Heart right ventricle (tissue), 16 donors: ENCODE results near the gene GPAT3. TPM values are rescaled to one million over a fixed set of nuclear protein-coding genes. Genes with fewer than 3 reads are reported as not detected.
"Not testable (repeated sequence)": the region's sequence is repeated elsewhere in the genome, so short reads cannot be mapped to it uniquely, and the experiment has no call there.

ENCODE experiments used
- ATAC-seq, 8 donors: fragments of 200-7000 bp; cut with Tn5 transposase; one replicate each; pipeline ENCODE4 v1.9.1; 2020; ENCODE audit warnings: mild to moderate bottlenecking in 8 of 8, moderate library complexity in 8 of 8, moderate number of reproducible peaks in 1 of 8
- DNase-seq, 2 donors: peaks; one replicate each; pipeline ENCODE4 v3.0.0-alpha.2; 2020
- H3K27ac ChIP-seq, 10 donors: fragments of 200-600 bp; sonication (generic) in 2 of 10; one replicate each; pipeline versions ENCODE4 v1.5.0 to v1.8.0; 2020 to 2022; ENCODE audit warnings: mild to moderate bottlenecking in 3 of 10
- H3K27me3 ChIP-seq, 7 donors: fragments of 200-600 bp; one replicate each; pipeline ENCODE4 v1.8.0; 2021 to 2022; ENCODE audit warnings: mild to moderate bottlenecking in 2 of 7
- H3K36me3 ChIP-seq, 9 donors: fragments of 200-600 bp; sonication (generic) in 1 of 9; one replicate each; pipeline versions ENCODE4 v1.5.0 to v1.8.0; 2020 to 2022; ENCODE audit warnings: mild to moderate bottlenecking in 2 of 9
- H3K4me1 ChIP-seq, 9 donors: fragments of 200-600 bp; sonication (generic) in 1 of 9; one replicate each; pipeline versions ENCODE4 v1.5.0 to v1.8.0; 2020 to 2022; ENCODE audit warnings: mild to moderate bottlenecking in 4 of 9
- H3K4me3 ChIP-seq, 10 donors: fragments of 200-600 bp; sonication (generic) in 2 of 10; one replicate each; pipeline versions ENCODE4 v1.5.0 to v1.8.0; 2020 to 2022; ENCODE audit warnings: mild to moderate bottlenecking in 7 of 10, moderate library complexity in 2 of 10
- H3K9me3 ChIP-seq, 11 donors: fragments of 200-600 bp in 10 of 11; sonication (generic) in 2 of 11; one replicate each; pipeline versions ENCODE4 v1.5.0 to v1.8.0; 2013 to 2022; ENCODE audit warnings: mild to moderate bottlenecking in 2 of 11, control low read depth in 1 of 11, moderate library complexity in 1 of 11
- CTCF ChIP-seq, 9 donors: fragments of 200-600 bp; sonication (generic) in 2 of 9; IDR thresholded peaks; one replicate each; pipeline versions ENCODE4 v1.5.0 to v1.8.0; 2021 to 2022; ENCODE audit warnings: antibody characterized with exemption in 9 of 9, mild to moderate bottlenecking in 5 of 9, moderate library complexity in 1 of 9
- WGBS, 2 donors: extraction: QIAGEN DNeasy Blood & Tissue Kit; methylation state at CpG; one replicate each; pipeline ENCODE4 v1.1.7; 2013; ENCODE audit warnings: inconsistent platforms in 1 of 2; 5-methylcytosine and 5-hydroxymethylcytosine counted together
- intact Hi-C, 10 donors: fragments of 100-400 bp; cut with DNase I; formaldehyde crosslinking; loops; one replicate each; pipeline versions ENCODE4 v1.11.1 to v1.14.2; 2022
- polyA plus RNA-seq, 2 donors: library from polyadenylated mRNA; stranded (reverse); fragments of 200-250 nt; gene quantifications; one replicate each; pipeline ENCODE4 v1.2.3, GENCODE V29; 2013
- total RNA-seq, 10 donors: library from RNA; stranded (reverse); fragmentation: NEBNext Ultra II Directional in 3 of 10; extraction: Animal tissue kit (Norgen Biotek cat#: 25700) in 3 of 10; gene quantifications; one replicate each; pipeline versions ENCODE4 v1.2.1 to v1.2.4, GENCODE V29; 2021 to 2023
- donor health status: Arrhythmogenic right ventricular cardiomyopathy.
- donor health status: ischemic (EF 13 %, LVEDD 7.1; RV severe dilation, severe dysfunction).
- donor health status: healthy with polysubstance abuse.
- donor health status: DM: no; HTN: yes; CAD: no.
- donor health status: DM: no; HTN: no; CAD: no.
- donor health status: ischemic (EF 25% LVEDD 6.9; RV normal size, moderate dysfunction).
- donor health status: ischemic (EF 25% LVEDD 5.7; RV mildly dilated, moderate dysfunction).
- donor health status: healthy.
- donor health status: DM: yes; HTN: yes; CAD: no.
- donor health status: Ischemic cardiomyopathy.
- donor health status: ischemic (EF 35%, LVEDD 5.7; RV mildly dilated, moderate dysfunction).
- donor health status: nonischemic (EF 11% LVEDD 7.7; RV severe dilation, severe dysfunction).
- donor health status: DM: yes; HTN: yes; CAD: no.
- donor health status: PGD.
- donor health status: ischemic (EF 29% LVEDD 5.4; RV normal size, mild dysfunction).
- donor health status: nonischemic (EF 23%, LVEDD 6.1; RV moderate dilation, normal function).

GPAT3 gene
- total and polyA plus RNA-seq, 12 donors: 22.2 to 82.6 (median 48.8) TPM

DNA sequence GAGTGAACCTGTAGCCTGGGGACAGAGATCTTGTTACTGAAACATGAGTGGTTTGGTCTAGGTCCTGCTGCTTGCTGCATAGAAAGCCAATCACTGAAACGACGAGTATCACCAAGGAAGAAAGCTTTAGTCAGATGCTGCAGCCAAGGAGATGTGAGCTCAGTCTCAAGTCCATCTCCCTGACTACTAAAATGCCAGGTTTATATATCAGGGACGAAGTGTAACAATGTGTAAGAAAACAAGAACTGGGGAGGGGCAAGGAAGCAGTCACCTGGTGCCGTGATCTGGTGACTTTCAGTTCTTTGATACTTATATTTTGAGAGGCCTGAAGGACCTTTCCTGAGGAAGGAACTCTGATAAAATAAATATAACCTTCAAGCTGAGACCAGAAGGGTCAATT is 31.4 kb upstream of the GPAT3 start:
- Histone ChIP-seq H3K4me1 (no peaks in the 10 kb centered on the region), H3K4me3 (no peak overlapping the region), H3K27ac (no peak overlapping the region), H3K27me3 (no peaks in the 10 kb centered on the region), H3K36me3 (no peaks in the 10 kb centered on the region), H3K9me3 (no peaks in the 10 kb centered on the region)
- DNase-seq (no peak), ATAC-seq (no peak)
- intact Hi-C loops: no loop called here
- 64 to 76% methylated on average over 4 of the region's 4 CpGs for WGBS, 2 donors
- TF ChIP-seq CTCF (IDR thresholded peaks at IDR 0.05): no peak

GRCh38 chr4:83504996-83505395 is 30.9 kb upstream of the GPAT3 start:
- H3K27me3 ChIP-seq: no peaks in the 10 kb centered on the region
- TF ChIP-seq CTCF (IDR thresholded peaks at IDR 0.05): no peak
- no peaks in the 10 kb centered on the region for H3K9me3 ChIP-seq
- intact Hi-C loops: loop anchor here in 1 of 10 donors (5.0 kb wide), 1 partner anchor 132 kb away; no protein-coding TSS in a partner anchor
- 83 to 86% methylated on average over 10 of the region's 10 CpGs for WGBS, 2 donors
- no peak overlapping the region for H3K27ac ChIP-seq
- ATAC-seq (no peak), DNase-seq (no peak)
- no peak overlapping the region for H3K4me3 ChIP-seq
- no peaks in the 10 kb centered on the region for H3K36me3 ChIP-seq
- no peaks in the 10 kb centered on the region for H3K4me1 ChIP-seq

DNA sequence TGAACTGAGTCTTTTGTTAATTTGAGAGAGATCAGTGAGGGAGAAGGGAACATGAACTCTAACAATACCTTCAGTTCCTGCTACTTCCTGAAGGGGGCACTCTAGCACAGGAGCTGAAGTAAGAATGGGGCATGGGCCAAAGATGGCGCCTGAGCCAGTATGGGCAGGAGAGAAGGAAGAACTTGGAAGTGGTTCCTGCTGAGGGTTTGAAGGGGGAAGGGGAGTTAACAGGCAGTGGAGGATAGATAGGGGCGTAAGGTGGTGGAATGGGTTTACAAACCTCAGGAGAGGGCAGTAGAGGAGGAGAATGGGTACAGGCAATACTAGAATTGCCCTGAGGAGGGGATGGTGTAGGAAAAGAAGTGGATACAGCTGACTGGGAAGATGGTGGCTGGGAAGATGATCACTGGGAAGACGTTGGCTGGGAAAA is 26.7 kb upstream of the GPAT3 start:
- peak; percentile 66 to 87 (median 77) for TF ChIP-seq CTCF (IDR thresholded peaks at IDR 0.05)
- intact Hi-C loops: loop anchor here in 9 of 10 donors (1.0 to 5.0 kb wide), 5 partner anchors 128 to 132 kb away; no protein-coding TSS in a partner anchor
- H3K4me1 ChIP-seq, H3K36me3 ChIP-seq, H3K9me3 ChIP-seq, H3K27me3 ChIP-seq, H3K4me3 ChIP-seq, H3K27ac ChIP-seq: not testable (repeated sequence)
- 67 to 74% methylated on average over 3 of the region's 3 CpGs for WGBS, 2 donors
- ATAC-seq (peak in 2 of 8 donors; percentile 45 to 55), DNase-seq (peak; percentile 18 to 57)

DNA sequence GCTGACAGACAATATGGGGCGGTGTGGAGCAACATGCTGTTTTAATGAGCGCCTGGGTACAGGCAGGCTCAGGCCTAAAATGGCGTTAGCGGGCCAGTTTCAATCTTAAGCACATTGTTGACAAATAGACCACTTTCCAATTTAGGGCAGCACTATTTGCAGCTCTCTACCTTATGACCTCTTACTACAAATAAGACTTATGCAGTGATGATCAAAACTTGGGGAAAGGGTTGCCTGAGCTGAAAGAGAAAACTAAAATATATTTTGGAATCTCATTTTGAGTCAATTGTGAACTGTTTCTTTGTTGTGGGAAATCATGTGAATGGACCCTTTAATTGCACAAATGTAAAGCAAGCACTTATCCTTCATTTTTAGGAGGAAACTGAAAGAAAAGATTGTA is 25.5 kb upstream of the GPAT3 start:
- intact Hi-C loops: loop anchor here in 1 of 10 donors (5.0 kb wide), 1 partner anchor 127 kb away; no protein-coding TSS in a partner anchor
- no peak for TF ChIP-seq CTCF (IDR thresholded peaks at IDR 0.05)
- DNase-seq: no peak
- Histone ChIP-seq H3K36me3 (no peaks in the 10 kb centered on the region), H3K27me3 (no peaks in the 10 kb centered on the region), H3K27ac (no peak overlapping the region), H3K9me3 (no peaks in the 10 kb centered on the region), H3K4me1 (no peaks in the 10 kb centered on the region), H3K4me3 (no peak overlapping the region)
- 94 to 96% methylated on average over 4 of the region's 4 CpGs for WGBS, 2 donors
- ATAC-seq: no peak
